IMR-90 (cell line): Measurements from ENCODE around the gene FN1. TPM values are rescaled to one million over a fixed set of nuclear protein-coding genes. Genes with fewer than 3 reads are reported as not detected.

Experiments used
- ATAC-seq: fragments of 200-7000 bp; cut with Tn5 transposase; 2 replicates; pipeline ENCODE4 v1.9.1; 2020; ENCODE audit warnings: low read depth, mild to moderate bottlenecking, moderate library complexity
- BruUV-seq: library from RNA; stranded (reverse); fragments of 400-500 nt; replicated peaks from 2 replicates; lab custom pipeline; 2021; lab: Mats Ljungman, UMichigan
- CTCF ChIA-PET: fragments of 300-600 bp; formaldehyde crosslinking; extraction: SDS; loops from one replicate; lab custom pipeline; 2021; ENCODE audit warnings: antibody characterized with exemption; lab: Yijun Ruan, JAX
- POLR2A ChIA-PET: fragments of 300-600 bp; sonication (Branson Sonifier 250); formaldehyde crosslinking; loops from one replicate; lab custom pipeline; 2022; ENCODE audit warnings: antibody characterized with exemption; ENCODE audit not compliant: unreplicated experiment; lab: Charles Lee
- DNase-seq: peaks from one replicate; pipeline ENCODE4 v3.0.0; 2013
- H2AFZ ChIP-seq: replicated peaks from 2 replicates; pipeline ENCODE3; 2013; ENCODE audit warnings: low read length, mild to moderate bottlenecking; ENCODE audit not compliant: poor library complexity
- H2AK5ac ChIP-seq: 2 replicates; pipeline ENCODE4 v1.6.1; 2013; ENCODE audit warnings: low read depth, low read length, inconsistent platforms
- H2AK9ac ChIP-seq: replicated peaks from 2 replicates; pipeline ENCODE3; 2013; ENCODE audit warnings: mild to moderate bottlenecking, low read depth, low read length, moderate library complexity; ENCODE audit not compliant: poor library complexity
- H2BK120ac ChIP-seq: 2 replicates; pipeline ENCODE4 v1.6.1; 2013; ENCODE audit warnings: low read depth, low read length, inconsistent platforms
- H2BK15ac ChIP-seq: 3 replicates; pipeline ENCODE4 v1.6.1; 2013; ENCODE audit warnings: low read depth, low read length, inconsistent platforms
- H2BK20ac ChIP-seq: 2 replicates; pipeline ENCODE4 v1.6.1; 2013; ENCODE audit warnings: low read depth, mild to moderate bottlenecking, inconsistent platforms, low read length, moderate library complexity
- H2BK5ac ChIP-seq: 2 replicates; pipeline ENCODE4 v1.6.1; 2013; ENCODE audit warnings: mild to moderate bottlenecking, low read depth, low read length, inconsistent platforms; ENCODE audit not compliant: poor library complexity, severe bottlenecking
- H3K14ac ChIP-seq: replicated peaks from 2 replicates; pipeline ENCODE4 v1.6.1; 2013; ENCODE audit warnings: low read depth, low read length, inconsistent platforms
- H3K18ac ChIP-seq: 2 replicates; pipeline ENCODE4 v1.6.1; 2013; ENCODE audit warnings: low read depth, low read length, control low read depth
- H3K23ac ChIP-seq: 2 replicates; pipeline ENCODE4 v1.6.1; 2013; ENCODE audit warnings: low read depth, low read length, inconsistent platforms
- H3K27ac ChIP-seq: 2 replicates; pipeline ENCODE4 v1.5.1; 2013; ENCODE audit warnings: mild to moderate bottlenecking, control low read depth, low read length; ENCODE audit not compliant: insufficient read depth
- H3K27me3 ChIP-seq: 2 replicates; pipeline ENCODE4 v1.6.1; 2013; ENCODE audit warnings: low read length; ENCODE audit not compliant: control insufficient read depth, insufficient read depth
- H3K36me3 ChIP-seq: 2 replicates; pipeline ENCODE4 v1.6.1; 2013; ENCODE audit warnings: low read length, mixed read lengths; ENCODE audit not compliant: control insufficient read depth, insufficient read depth
- H3K4ac ChIP-seq: 2 replicates; pipeline ENCODE4 v1.6.1; 2013; ENCODE audit warnings: low read depth, low read length, inconsistent platforms
- H3K4me1 ChIP-seq: 2 replicates; pipeline ENCODE4 v1.6.1; 2013; ENCODE audit warnings: low read length, mixed read lengths; ENCODE audit not compliant: control insufficient read depth, insufficient read depth
- H3K4me2 ChIP-seq: 2 replicates; pipeline ENCODE4 v1.6.1; 2013; ENCODE audit warnings: low read depth, mild to moderate bottlenecking, control low read depth, low read length, moderate library complexity
- H3K4me3 ChIP-seq: 2 replicates; pipeline ENCODE4 v1.5.1; 2013; ENCODE audit warnings: low read depth, mild to moderate bottlenecking, control low read depth, low read length, moderate library complexity; ENCODE audit not compliant: insufficient read depth
- H3K56ac ChIP-seq: 2 replicates; pipeline ENCODE4 v1.6.1; 2013; ENCODE audit warnings: low read length, inconsistent platforms; ENCODE audit not compliant: insufficient read depth; ENCODE audit errors: extremely low read depth
- H3K79me1 ChIP-seq, 2 experiments: 2 replicates each; pipeline ENCODE4 v1.6.1; 2013; ENCODE audit warnings: low read length in 2 of 2, inconsistent platforms in 1 of 2, low read depth in 1 of 2
- H3K9ac ChIP-seq: 2 replicates; pipeline ENCODE4 v1.6.1; 2013; ENCODE audit warnings: low read depth, low read length, control low read depth
- H3K9me1 ChIP-seq: 2 replicates; pipeline ENCODE4 v1.6.1; 2013; ENCODE audit warnings: low read length, inconsistent platforms; ENCODE audit not compliant: insufficient read depth
- H3K9me3 ChIP-seq: 2 replicates; pipeline ENCODE4 v1.6.1; 2013; ENCODE audit warnings: low read length; ENCODE audit not compliant: control insufficient read depth, insufficient read depth
- H4K20me1 ChIP-seq: 2 replicates; pipeline ENCODE4 v1.6.1; 2013; ENCODE audit warnings: low read length, inconsistent platforms; ENCODE audit not compliant: insufficient read depth
- H4K5ac ChIP-seq: 2 replicates; pipeline ENCODE4 v1.6.1; 2013; ENCODE audit warnings: mild to moderate bottlenecking, low read depth, low read length, control low read depth
- H4K8ac ChIP-seq, 2 experiments: 2 replicates each; pipeline ENCODE4 v1.6.1; 2013; ENCODE audit warnings: low read depth in 2 of 2, low read length in 2 of 2, control low read depth in 1 of 2, inconsistent platforms in 1 of 2
- H4K91ac ChIP-seq: 2 replicates; pipeline ENCODE4 v1.6.1; 2013; ENCODE audit warnings: low read depth, low read length, inconsistent platforms; ENCODE audit not compliant: insufficient read depth
- BHLHE40 ChIP-seq: fragments of 150-350 bp; IDR thresholded peaks from 2 replicates; pipeline ENCODE4 v1.6.1; 2016; ENCODE audit warnings: mild to moderate bottlenecking, low read depth, low read length
- CTCF ChIP-seq: conservative IDR thresholded peaks from 2 replicates; pipeline ENCODE4 v1.5.1; 2012; ENCODE audit warnings: mild to moderate bottlenecking, low read depth, low read length, improper control_type of control experiment
- FOS ChIP-seq: fragments of 150-350 bp; IDR thresholded peaks from 2 replicates; pipeline ENCODE4 v1.6.1; 2016; ENCODE audit warnings: low read depth, low read length
- MAFK ChIP-seq: IDR thresholded peaks from 2 replicates; pipeline ENCODE4 v1.6.1; 2012; ENCODE audit warnings: low read depth, low read length, improper control_type of control experiment
- MAZ ChIP-seq: IDR thresholded peaks from 2 replicates; pipeline ENCODE4 v1.6.1; 2012; ENCODE audit warnings: low read depth, mild to moderate bottlenecking, low read length, improper control_type of control experiment, moderate library complexity, borderline replicate concordance
- POLR2A ChIP-seq: IDR thresholded peaks from 2 replicates; pipeline ENCODE4 v1.6.1; 2012; ENCODE audit warnings: mild to moderate bottlenecking, low read depth, low read length
- RCOR1 ChIP-seq: IDR thresholded peaks from 2 replicates; pipeline ENCODE4 v1.6.1; 2012; ENCODE audit warnings: mild to moderate bottlenecking, low read length, improper control_type of control experiment; ENCODE audit not compliant: insufficient replicate concordance
- RFX5 ChIP-seq: IDR thresholded peaks from 2 replicates; pipeline ENCODE4 v1.8.0; 2012; ENCODE audit warnings: low read depth, mild to moderate bottlenecking, low read length, moderate library complexity
- WGBS, 2 experiments: methylation state at CpG; one replicate each; pipeline versions ENCODE4 v1.1.5 to v1.1.7; 2013; ENCODE audit warnings: missing lambda C conversion rate in 2 of 2; ENCODE audit not compliant: insufficient read length in 1 of 2; ENCODE audit errors: extremely low coverage in 2 of 2; 5-methylcytosine and 5-hydroxymethylcytosine counted together
- dilution Hi-C: fragments of 300-500 bp; cut with HindIII; formaldehyde crosslinking; loops from one replicate; pipeline ENCODE4 v1.14.3; 2018; ENCODE audit warnings: low sequenced_read_pairs; ENCODE audit not compliant: unreplicated experiment
- in situ Hi-C: fragments of 300-500 bp; cut with MboI; formaldehyde crosslinking; loops from 3 replicates; pipeline ENCODE4 v1.14.3; 2019; ENCODE audit warnings: low sequenced_read_pairs, inconsistent platforms, mixed read lengths
- intact Hi-C: fragments of 100-400 bp; cut with micrococcal nuclease; formaldehyde crosslinking; loops from 2 replicates; pipeline ENCODE4 v1.10.0; 2022
- polyA plus RNA-seq, 3 experiments: library from polyadenylated mRNA; depleted of rRNA; stranded (reverse); fragments of >200 nt; gene quantifications; 2 replicates each; pipeline ENCODE4 v1.2.3, GENCODE V29; 2012; ENCODE audit warnings: low replicate concordance in 1 of 3
- total RNA-seq: library from RNA; depleted of rRNA; stranded (reverse); fragments of >200 nt; gene quantifications from 2 replicates; pipeline ENCODE4 v1.2.3, GENCODE V29; 2012

Gene FN1
- total and polyA plus RNA-seq, 2 of the 4 experiments (the other 2 are of a cell fraction) = 8,243 to 13,004 TPM

- H3K27ac ChIP-seq = no peak overlapping the region
- no peak overlapping the region for H3K9ac ChIP-seq
- peaks cover 7% of the 10 kb centered on the region; the same call in 1 of the 2 replicates for H3K9me1 ChIP-seq
- peaks cover 27% of the 10 kb centered on the region; the same call in 1 of the 2 replicates for H4K20me1 ChIP-seq
- no peak overlapping the region for H2BK120ac ChIP-seq
- H2AFZ ChIP-seq = no peak overlapping the region
- peaks cover 24 to 36% of the 10 kb centered on the region in 2 experiments for H3K79me1 ChIP-seq
- no peaks in the 10 kb centered on the region for H3K27me3 ChIP-seq
- no peak overlapping the region for H4K91ac ChIP-seq
- H3K4me3 ChIP-seq = no peak overlapping the region
- intact Hi-C loops = no loop called here
- H2AK9ac ChIP-seq = no peak overlapping the region
- H3K9me3 ChIP-seq = no peaks in the 10 kb centered on the region
- DNase-seq (peak; percentile 55), ATAC-seq (peak; percentile 5; the same call in 1 of the 2 replicates)
- H2BK20ac ChIP-seq = no peak overlapping the region
- H3K4me2 ChIP-seq = no peak overlapping the region
- no TSS peak for BruUV-seq
- CTCF ChIA-PET = interaction anchor here (1.0 kb wide), 1 partner anchor 554 kb away, joined by 3 read pairs; no protein-coding TSS in a partner anchor
- dilution Hi-C loops = no loop called here
- WGBS, 2 experiments = no CpG with 5 or more reads among the region's 2 CpGs
- peaks cover 2% of the 10 kb centered on the region for H3K4me1 ChIP-seq
- H2AK5ac ChIP-seq = no peak overlapping the region
- TF ChIP-seq FOS (no peak), MAFK (no peak), BHLHE40 (no peak), CTCF (no peak), POLR2A (peak; percentile 35; the same call in 1 of the 2 replicates), MAZ (no peak), RFX5 (no peak), RCOR1 (no peak)
- in situ Hi-C loops = no loop called here
- no peak overlapping the region for H3K14ac ChIP-seq
- H3K4ac ChIP-seq = no peak overlapping the region
- POLR2A ChIA-PET = no interaction called here
- H3K18ac ChIP-seq = no peak overlapping the region
- no peak overlapping the region for H2BK15ac ChIP-seq
- H3K36me3 ChIP-seq = peaks cover 80% of the 10 kb centered on the region
- no peak overlapping the region for H2BK5ac ChIP-seq
- no peak overlapping the region for H3K23ac ChIP-seq
- H4K8ac ChIP-seq = no peak overlapping the region
- H4K5ac ChIP-seq = no peak overlapping the region
- no peak overlapping the region for H3K56ac ChIP-seq
Observed at GRCh38 chr2:215377283-215377682, 58.6 kb downstream of the FN1 start.
